Activated naive CD8-positive, alpha-beta T cell treated with anti-CD3 and anti-CD28 coated beads, Interleukin-2, amount 50 U/mL, for 24 hours (primary cell): ENCODE results near the gene ATF6.

Experiments
- ATAC-seq: fragments of 150-1000 bp; cut with Tn5 transposase; one replicate; pipeline ENCODE4 v1.10.0; 2021
- DNase-seq: peaks from one replicate; pipeline ENCODE4 v3.0.0; 2021
- H3K27ac Mint-ChIP-seq: one replicate; pipeline ENCODE4 v1.8.0; 2021; ENCODE audit warnings: mild to moderate bottlenecking, mixed read lengths
- H3K27me3 Mint-ChIP-seq: one replicate; pipeline ENCODE4 v1.8.0; 2021; ENCODE audit warnings: mixed read lengths
- H3K36me3 Mint-ChIP-seq: one replicate; pipeline ENCODE4 v1.8.0; 2021; ENCODE audit warnings: low read depth, mixed read lengths
- H3K4me1 Mint-ChIP-seq: one replicate; pipeline ENCODE4 v1.8.0; 2021; ENCODE audit warnings: mixed read lengths
- H3K4me3 Mint-ChIP-seq: one replicate; pipeline ENCODE4 v1.8.0; 2021; ENCODE audit warnings: mild to moderate bottlenecking, moderate library complexity, mixed read lengths
- H3K9me3 Mint-ChIP-seq: one replicate; pipeline ENCODE4 v1.8.0; 2021; ENCODE audit warnings: mixed read lengths

Gene ATF6

DNA sequence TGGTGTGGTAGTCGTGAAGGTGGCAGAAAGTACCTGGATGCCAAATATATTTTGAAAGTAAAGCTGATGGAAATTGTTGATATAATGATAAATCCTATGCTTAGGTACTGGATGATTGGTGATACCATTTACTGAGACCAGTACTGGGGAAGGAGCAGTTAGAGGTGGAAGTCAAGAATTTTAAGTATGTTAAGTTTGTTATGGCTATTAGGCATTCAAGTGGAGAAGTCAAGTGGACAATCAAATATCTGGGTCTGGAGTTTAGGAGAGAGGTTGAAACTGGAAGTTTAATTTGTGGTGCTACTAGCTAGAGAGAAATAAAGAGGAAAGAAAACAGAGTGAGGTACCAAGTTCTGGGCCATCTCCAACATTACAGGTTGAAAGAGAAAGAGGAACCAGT lies 89.1 kb downstream of the ATF6 start:
- Mint-ChIP-seq H3K27ac (no peak overlapping the region), H3K4me1 (no peaks in the 10 kb centered on the region), H3K4me3 (no peak overlapping the region), H3K36me3 (peaks cover 52% of the 10 kb centered on the region), H3K9me3 (no peaks in the 10 kb centered on the region), H3K27me3 (no peaks in the 10 kb centered on the region)
- DNase-seq = no peak
- no peak for ATAC-seq

DNA sequence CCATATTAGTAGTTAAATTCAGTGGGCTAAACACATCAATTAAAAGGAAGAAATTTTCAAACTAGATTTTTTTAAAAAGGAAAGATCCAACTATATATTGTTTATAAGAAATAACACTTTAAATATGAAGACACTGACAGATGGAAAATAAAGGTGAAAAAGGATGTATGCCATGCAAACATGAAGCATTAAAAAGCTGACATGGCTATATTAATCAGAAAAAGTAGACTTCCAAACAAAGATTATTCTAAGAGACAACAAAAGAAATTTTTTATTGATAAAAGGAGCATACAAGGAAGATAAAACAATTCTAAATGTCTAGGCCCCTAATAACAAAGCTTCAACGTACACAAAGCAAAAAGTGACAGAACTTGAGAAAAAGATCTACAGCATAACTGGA lies 92.2 kb downstream of the ATF6 start:
- Mint-ChIP-seq H3K36me3 (peaks cover 44% of the 10 kb centered on the region), H3K27ac (no peak overlapping the region), H3K4me1 (no peaks in the 10 kb centered on the region)

DNA sequence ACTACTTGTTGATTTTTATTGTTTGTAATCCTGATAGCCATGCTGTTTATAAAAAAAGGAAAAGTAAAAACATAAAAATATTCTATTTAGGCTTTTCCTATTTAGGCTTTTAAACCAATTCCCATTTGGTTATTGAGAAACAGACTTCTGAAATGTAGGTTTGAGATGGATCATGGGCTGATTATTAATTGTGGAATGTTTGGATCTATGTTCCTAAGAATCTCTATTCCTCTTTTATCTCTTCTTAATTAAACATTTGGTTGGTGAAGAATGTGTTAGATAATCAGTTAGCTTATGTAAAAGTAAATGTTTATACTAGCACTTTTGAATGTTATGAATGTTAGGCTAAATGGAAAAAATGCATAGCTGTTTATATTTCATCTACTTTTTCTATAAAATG lies 97.4 kb downstream of the ATF6 start:
- ATAC-seq (no peak), DNase-seq (no peak)
- H3K27ac Mint-ChIP-seq = no peak overlapping the region
- H3K9me3 Mint-ChIP-seq = no peaks in the 10 kb centered on the region
- no peaks in the 10 kb centered on the region for H3K27me3 Mint-ChIP-seq
- peaks cover 28% of the 10 kb centered on the region for H3K36me3 Mint-ChIP-seq
- no peaks in the 10 kb centered on the region for H3K4me1 Mint-ChIP-seq
- no peak overlapping the region for H3K4me3 Mint-ChIP-seq

More for the DNA sequence above, 92.2 kb downstream of the ATF6 start:
- no peak overlapping the region for H3K4me3 Mint-ChIP-seq
- H3K9me3 Mint-ChIP-seq = no peaks in the 10 kb centered on the region
- no peak for ATAC-seq
- no peaks in the 10 kb centered on the region for H3K27me3 Mint-ChIP-seq
- no peak for DNase-seq

DNA sequence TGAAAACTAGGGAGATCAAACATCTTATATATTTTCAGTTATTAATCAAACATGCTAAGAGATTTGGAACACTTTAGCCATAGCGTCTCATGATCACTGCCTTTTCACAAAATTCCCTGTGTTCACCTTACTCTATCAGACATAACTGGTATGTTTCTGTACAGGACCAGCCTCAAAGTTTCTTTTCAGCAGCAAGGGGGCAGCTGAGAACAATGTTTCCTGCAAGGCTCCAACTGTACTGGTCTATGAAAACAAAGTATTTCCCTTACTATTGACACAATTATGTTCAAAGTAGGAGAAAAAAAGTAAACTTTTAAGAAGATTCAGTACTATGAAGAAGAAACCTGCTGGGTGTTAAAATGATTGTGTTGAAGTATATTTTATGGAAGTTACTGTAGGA lies 98.5 kb downstream of the ATF6 start:
- Mint-ChIP-seq H3K36me3 (peaks cover 26% of the 10 kb centered on the region), H3K4me1 (no peaks in the 10 kb centered on the region), H3K27ac (no peak overlapping the region), H3K9me3 (no peaks in the 10 kb centered on the region), H3K27me3 (no peaks in the 10 kb centered on the region), H3K4me3 (no peak overlapping the region)
- DNase-seq = no peak
- no peak for ATAC-seq

DNA sequence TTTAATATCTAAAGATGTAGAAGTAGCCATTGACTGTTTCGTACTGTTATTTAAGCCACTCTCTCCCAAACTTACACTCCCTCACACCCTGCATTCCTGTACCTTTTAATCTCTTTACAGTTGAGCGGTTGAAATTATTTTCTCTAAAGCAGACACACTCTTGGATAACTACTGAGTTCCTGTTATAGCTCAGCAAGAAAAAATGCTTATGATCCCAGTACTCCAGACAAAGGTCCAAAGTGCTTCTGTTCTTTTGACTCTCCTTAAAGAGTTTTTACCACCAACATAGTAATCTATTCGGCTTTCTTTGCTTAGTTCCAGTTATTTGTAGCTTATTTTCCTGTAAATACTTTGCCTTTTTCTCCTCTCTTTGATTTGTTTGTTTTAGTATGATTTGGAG lies 100.1 kb downstream of the ATF6 start:
- Mint-ChIP-seq H3K27me3 (no peaks in the 10 kb centered on the region), H3K27ac (no peak overlapping the region), H3K36me3 (peaks cover 24% of the 10 kb centered on the region), H3K4me3 (no peak overlapping the region), H3K9me3 (no peaks in the 10 kb centered on the region), H3K4me1 (no peaks in the 10 kb centered on the region)
- no peak for ATAC-seq
- no peak for DNase-seq

DNA sequence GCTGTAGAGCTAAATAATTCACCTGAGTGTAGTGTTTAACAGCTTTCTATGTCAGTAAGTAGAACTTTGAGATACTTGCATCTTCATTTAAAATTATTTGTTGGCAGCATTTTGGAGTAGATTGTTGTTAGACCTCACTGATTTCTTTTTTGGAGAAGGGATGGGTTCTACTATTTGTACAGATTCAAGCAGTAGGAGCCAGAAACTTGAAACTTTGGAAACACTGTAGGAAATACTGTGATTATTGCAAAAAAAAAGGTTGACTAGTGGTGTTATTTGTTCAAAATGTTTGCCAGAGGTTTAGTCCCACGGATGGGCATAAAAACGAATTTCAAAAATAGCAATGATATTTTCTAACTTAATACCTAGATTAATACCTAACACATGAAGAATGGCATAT lies 102.7 kb downstream of the ATF6 start:
- Mint-ChIP-seq H3K4me3 (no peak overlapping the region), H3K9me3 (no peaks in the 10 kb centered on the region), H3K36me3 (peaks cover 25% of the 10 kb centered on the region), H3K27me3 (no peaks in the 10 kb centered on the region), H3K27ac (no peak overlapping the region), H3K4me1 (no peaks in the 10 kb centered on the region)
- DNase-seq (no peak), ATAC-seq (no peak)

DNA sequence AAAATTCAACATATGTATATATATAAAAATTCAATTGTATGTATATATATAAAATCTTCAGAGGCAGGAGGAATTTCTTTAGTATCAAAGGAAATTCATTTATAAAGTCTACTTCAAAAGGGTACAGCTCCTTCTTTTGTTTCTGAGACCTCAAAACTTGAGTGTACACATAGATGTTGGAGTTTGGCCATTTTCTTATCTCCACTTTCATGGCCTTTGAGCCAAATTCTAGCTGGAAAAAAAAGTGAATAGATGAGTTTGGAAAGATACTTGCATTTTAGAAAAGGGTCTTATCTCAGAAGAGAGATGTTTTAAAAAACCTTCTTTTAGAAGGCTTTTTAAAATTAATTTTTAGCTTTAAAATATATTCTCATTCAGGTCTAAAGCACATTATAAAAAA lies 103.2 kb downstream of the ATF6 start:
- Mint-ChIP-seq H3K36me3 (peaks cover 20% of the 10 kb centered on the region), H3K27me3 (no peaks in the 10 kb centered on the region), H3K9me3 (no peaks in the 10 kb centered on the region), H3K4me3 (no peak overlapping the region), H3K27ac (no peak overlapping the region), H3K4me1 (no peaks in the 10 kb centered on the region)
- no peak for DNase-seq
- ATAC-seq = no peak

DNA sequence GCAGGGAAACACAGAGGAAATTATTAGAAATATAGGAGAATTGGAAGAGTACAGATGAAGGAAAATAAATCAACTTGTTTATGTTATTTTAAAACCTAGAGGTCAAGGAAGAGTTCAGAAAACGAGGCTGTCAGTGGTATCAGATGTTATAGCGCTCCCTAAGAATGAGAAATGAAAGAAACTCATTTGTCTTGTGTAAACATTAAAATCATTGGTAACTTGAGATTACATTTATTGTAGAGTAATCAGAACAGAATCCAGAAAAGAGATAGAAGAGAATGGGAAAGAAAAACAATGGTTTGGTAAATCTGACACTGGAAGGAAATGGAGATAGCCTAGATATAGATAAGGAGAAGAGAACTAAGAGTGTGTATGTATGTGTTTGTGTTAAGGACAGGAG lies 106.4 kb downstream of the ATF6 start:
- peaks cover 12% of the 10 kb centered on the region for H3K36me3 Mint-ChIP-seq
- H3K4me3 Mint-ChIP-seq = no peak overlapping the region
- H3K4me1 Mint-ChIP-seq = no peaks in the 10 kb centered on the region
- no peak overlapping the region for H3K27ac Mint-ChIP-seq
- H3K9me3 Mint-ChIP-seq = no peaks in the 10 kb centered on the region
- ATAC-seq (no peak), DNase-seq (no peak)
- no peaks in the 10 kb centered on the region for H3K27me3 Mint-ChIP-seq

DNA sequence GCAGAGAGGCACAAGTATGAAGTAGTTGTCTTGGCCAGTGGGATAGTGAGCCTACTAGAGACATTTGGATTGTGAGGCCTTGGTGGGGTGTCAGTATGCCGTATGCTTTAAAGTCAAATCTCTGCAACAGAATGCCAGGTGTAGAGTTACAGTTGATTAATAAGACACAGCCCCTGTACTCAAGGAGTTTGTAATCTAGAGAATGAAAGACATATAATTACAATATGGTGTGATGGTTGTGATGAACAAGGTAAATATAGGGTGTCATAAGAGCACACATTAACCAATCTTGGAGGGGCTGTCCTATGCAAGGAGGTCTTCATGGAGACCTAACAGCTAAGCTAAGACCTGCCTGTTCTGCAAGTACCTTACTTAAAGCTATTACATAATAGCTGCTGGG lies 113.1 kb downstream of the ATF6 start:
- Mint-ChIP-seq H3K27ac (no peak overlapping the region), H3K36me3 (no peaks in the 10 kb centered on the region), H3K4me3 (no peak overlapping the region), H3K4me1 (no peaks in the 10 kb centered on the region), H3K9me3 (no peaks in the 10 kb centered on the region), H3K27me3 (no peaks in the 10 kb centered on the region)
- ATAC-seq (no peak), DNase-seq (no peak)

DNA sequence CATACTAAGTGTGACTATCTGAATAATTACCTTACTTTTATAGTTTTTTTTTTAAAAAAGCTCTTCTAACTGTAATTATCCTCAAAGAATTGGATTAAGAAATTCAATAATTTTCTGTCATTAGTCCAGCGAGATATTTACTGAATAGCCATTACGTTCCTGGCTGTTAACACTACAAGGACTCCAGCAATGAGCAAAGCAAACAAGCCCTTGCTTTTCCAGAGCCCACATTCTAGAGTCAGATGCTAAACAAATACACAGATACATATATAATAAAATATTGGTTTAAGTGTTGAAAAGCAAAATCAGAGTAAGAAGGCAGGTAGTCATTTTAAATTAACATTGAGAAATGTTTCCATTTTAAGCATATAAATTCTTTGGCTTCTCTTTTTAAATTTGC lies 118.4 kb downstream of the ATF6 start:
- Mint-ChIP-seq H3K36me3 (peaks cover 21% of the 10 kb centered on the region), H3K27me3 (no peaks in the 10 kb centered on the region), H3K9me3 (no peaks in the 10 kb centered on the region), H3K4me3 (no peak overlapping the region), H3K27ac (no peak overlapping the region), H3K4me1 (no peaks in the 10 kb centered on the region)
- no peak for DNase-seq
- no peak for ATAC-seq

DNA sequence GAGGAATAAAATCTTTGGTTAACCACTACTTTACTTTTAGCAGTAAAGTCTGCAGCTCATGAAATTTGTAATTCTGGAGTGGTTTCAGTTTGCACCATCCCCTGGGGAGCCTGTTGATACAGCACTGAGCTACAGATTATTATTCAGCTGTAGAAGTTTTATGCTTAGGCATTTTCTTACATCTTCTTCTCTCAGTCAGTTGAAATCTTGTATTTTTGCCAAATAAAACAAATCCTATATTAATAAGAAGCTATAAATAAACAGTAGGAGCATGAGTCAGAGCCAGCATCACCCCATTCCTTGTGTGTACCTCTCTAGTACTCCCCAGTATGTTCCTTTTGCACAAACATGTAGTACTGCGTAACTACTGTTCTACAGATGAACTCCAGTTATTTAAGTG lies 118.9 kb downstream of the ATF6 start:
- H3K36me3 Mint-ChIP-seq = peaks cover 26% of the 10 kb centered on the region
- no peak overlapping the region for H3K4me3 Mint-ChIP-seq
- ATAC-seq (no peak), DNase-seq (no peak)
- no peaks in the 10 kb centered on the region for H3K4me1 Mint-ChIP-seq
- no peaks in the 10 kb centered on the region for H3K27me3 Mint-ChIP-seq
- H3K9me3 Mint-ChIP-seq = peaks cover 2% of the 10 kb centered on the region
- no peak overlapping the region for H3K27ac Mint-ChIP-seq

DNA sequence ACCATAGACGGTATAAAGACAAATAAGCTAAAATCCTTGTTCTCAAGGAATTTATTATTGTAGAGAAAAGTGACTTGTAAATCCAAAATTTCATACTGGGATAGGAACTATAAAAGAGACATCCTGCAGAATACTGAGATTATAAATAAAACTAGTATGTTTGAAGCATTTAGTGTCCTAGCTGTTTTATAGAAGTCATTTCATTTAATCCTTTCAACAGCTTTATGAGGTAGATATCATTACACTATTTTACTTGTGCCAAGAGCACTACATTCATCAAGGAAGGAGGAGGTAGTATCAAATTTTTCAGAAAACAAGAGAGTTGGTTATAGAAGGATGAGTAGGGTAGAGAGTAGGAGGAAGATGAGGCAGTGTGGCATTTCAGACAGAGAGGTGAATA lies 119.6 kb downstream of the ATF6 start:
- H3K36me3 Mint-ChIP-seq = peaks cover 33% of the 10 kb centered on the region
- ATAC-seq (no peak), DNase-seq (no peak)
- H3K9me3 Mint-ChIP-seq = peaks cover 4% of the 10 kb centered on the region
- no peaks in the 10 kb centered on the region for H3K4me1 Mint-ChIP-seq
- no peak overlapping the region for H3K4me3 Mint-ChIP-seq
- no peaks in the 10 kb centered on the region for H3K27me3 Mint-ChIP-seq
- H3K27ac Mint-ChIP-seq = no peak overlapping the region

DNA sequence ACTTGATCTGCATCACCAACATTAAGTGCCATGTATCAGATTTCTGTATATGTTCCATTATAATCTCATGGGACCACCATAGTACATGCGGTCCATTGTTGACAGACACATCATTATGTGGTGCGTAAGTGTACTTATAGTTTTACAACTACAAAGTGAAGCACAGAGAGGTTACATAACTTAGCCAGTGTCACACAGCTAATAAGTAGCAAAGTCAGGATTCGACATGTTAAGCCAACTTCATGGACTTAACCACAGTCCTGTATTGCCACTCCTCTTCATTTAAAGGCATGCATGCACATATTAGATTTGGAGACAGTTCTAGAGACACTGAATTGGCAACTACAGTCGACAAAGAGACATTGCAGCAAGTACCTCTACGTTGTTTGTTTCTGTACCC lies 120.5 kb downstream of the ATF6 start:
- DNase-seq = no peak
- peaks cover 4% of the 10 kb centered on the region for H3K9me3 Mint-ChIP-seq
- no peak for ATAC-seq
- no peak overlapping the region for H3K27ac Mint-ChIP-seq
- no peaks in the 10 kb centered on the region for H3K4me1 Mint-ChIP-seq
- H3K4me3 Mint-ChIP-seq = no peak overlapping the region
- H3K27me3 Mint-ChIP-seq = no peaks in the 10 kb centered on the region
- peaks cover 42% of the 10 kb centered on the region for H3K36me3 Mint-ChIP-seq

DNA sequence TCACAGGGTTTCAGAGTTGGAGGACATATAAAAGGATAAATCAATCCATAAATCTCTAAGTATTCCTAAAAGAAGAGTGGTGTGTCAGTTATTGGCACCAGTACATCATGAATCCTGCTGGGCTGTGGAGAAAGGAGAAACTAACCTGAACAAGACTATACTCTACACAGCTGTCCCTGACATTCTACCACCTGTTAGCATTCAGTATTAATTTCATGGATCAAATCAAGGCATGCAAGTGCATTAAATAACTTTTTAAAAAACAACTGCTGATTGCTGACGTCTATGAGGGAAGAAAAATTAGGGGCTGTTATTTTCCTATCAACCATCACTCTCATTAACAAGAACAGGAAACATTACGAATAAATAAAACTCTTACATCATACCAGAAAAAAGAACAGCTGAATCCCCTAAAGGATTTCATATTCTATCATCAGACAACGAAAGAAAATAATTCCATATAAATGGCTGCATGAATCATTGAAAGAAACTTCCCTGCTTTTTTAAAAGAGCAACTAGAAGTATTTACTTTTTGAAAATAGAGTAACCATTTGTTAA lies 121.7 kb downstream of the ATF6 start:
- Mint-ChIP-seq H3K27me3 (no peaks in the 10 kb centered on the region), H3K9me3 (peaks cover 4% of the 10 kb centered on the region), H3K4me1 (no peaks in the 10 kb centered on the region), H3K27ac (no peak overlapping the region), H3K4me3 (no peak overlapping the region), H3K36me3 (peaks cover 45% of the 10 kb centered on the region)
- no peak for ATAC-seq
- no peak for DNase-seq

DNA sequence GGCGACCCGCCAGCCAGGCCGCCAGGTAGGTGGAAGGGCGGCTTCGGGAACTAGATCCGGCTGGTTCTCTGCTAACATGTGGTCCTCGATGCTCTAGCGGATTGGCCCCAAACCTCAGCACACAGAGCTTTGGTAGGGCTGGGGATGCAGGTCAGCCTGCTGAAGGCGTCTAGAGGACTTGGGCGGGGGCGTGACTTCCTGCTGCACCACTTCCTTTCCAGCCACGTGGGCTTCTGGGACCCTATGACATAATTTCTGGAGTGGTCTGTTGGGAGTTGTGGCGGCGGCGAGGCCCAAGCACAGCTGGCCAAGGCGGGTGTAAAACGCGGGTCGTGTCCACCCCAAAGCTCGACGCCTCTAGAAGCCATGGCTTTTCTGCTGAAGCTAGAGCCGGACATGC lies 124.5 kb downstream of the ATF6 start:
- H3K27ac Mint-ChIP-seq = no peak overlapping the region
- DNase-seq (no peak), ATAC-seq (no peak)
- H3K4me3 Mint-ChIP-seq = no peak overlapping the region
- no peaks in the 10 kb centered on the region for H3K4me1 Mint-ChIP-seq
- H3K27me3 Mint-ChIP-seq = no peaks in the 10 kb centered on the region
- H3K9me3 Mint-ChIP-seq = peaks cover 4% of the 10 kb centered on the region
- H3K36me3 Mint-ChIP-seq = peaks cover 46% of the 10 kb centered on the region

DNA sequence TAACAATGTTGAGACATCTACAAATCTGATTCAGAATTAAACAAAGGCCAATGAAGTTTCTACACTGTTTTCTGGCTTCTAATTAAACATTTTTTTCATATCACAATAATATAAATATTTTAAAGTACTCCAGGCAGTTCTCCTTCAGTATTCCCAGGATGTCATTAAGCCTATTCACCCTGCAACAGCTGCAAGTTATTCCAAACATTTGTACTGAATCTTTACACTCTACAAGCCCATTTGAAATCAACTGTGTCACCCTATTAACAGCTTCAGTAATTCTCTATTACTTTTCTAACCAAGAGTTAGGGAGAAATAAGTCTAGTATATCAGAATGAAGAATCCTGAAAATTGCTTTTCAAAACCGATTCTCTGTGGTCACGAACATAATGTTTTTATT lies 133.0 kb downstream of the ATF6 start:
- H3K4me3 Mint-ChIP-seq = no peak overlapping the region
- H3K27ac Mint-ChIP-seq = no peak overlapping the region
- no peaks in the 10 kb centered on the region for H3K27me3 Mint-ChIP-seq
- H3K36me3 Mint-ChIP-seq = peaks cover 1% of the 10 kb centered on the region
- H3K4me1 Mint-ChIP-seq = no peaks in the 10 kb centered on the region
- no peak for ATAC-seq
- no peak for DNase-seq
- H3K9me3 Mint-ChIP-seq = no peaks in the 10 kb centered on the region
